NCI-H1436 (cell line): ENCODE results near the gene RNF225.
"Not testable (repeated sequence)": the region's sequence is repeated elsewhere in the genome, so short reads cannot be mapped to it uniquely, and the experiment has no call there.

Experiments
- DNase-seq: peaks from one replicate; lab custom pipeline; 2025; lab: John Stamatoyannopoulos, UW

The RNF225 gene

DNA sequence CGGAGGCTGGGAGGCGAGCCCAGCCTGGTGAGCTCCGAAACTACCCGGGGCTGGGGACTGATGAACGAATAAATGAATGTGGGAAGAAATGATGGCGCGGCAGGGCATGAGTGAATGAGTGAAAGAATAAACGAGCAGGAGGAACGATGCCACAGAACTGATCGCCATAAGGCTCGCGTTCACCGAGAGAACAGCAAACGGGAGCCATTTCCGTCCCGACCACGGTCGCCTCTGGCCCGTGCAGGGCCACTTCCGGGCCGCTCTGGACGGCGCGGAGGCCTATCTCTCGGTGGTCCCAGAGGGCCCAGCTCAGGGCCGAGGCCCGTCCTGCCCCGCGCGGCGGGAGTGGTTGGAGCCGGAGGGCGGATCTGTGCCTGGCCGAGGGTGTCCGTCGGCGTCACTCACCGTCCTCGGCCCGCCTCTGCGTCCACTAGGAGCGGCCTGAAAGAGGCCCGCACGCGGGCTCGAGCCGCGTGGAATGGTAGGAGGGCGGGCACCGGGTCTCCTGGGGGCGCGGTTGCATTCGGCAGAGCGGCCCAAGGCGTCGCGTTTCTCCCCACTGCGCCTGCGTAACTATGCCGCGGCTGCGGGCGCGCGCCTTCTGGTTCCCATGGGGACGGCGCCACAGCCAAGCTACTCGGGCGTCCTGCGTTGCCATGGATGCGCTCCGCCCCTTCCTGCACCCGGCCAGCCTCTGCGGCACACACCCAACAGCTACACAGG lies 33.0 kb upstream of the RNF225 start, which contains the start of gene ZNF497:
Gene ZNF497 (minus strand): TSS at position 480 of the 723 bp plus-strand sequence. CDS start 5,116 bp downstream, outside the sequence.
- peak; percentile 98 for DNase-seq

DNA sequence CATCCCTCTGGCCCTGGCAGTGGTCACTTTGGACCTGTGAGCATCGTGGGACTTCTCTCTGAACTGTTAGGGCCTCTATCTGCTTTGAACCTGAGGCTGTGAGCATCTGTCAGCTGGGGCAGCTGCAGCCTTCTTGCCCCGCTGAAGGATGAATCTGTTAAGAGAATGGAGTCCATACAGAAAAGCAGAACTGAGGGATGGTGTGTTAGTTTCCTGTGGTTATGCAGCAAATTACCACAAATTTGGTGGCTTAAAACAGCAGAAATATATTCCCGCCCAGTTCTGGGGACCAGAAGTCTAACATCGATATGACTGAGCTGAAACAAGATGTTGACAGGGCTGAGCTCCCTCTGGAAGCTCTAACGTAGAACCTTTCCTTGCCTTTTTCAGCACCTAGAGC lies 31.3 kb upstream of the RNF225 start:
- no peak for DNase-seq

DNA sequence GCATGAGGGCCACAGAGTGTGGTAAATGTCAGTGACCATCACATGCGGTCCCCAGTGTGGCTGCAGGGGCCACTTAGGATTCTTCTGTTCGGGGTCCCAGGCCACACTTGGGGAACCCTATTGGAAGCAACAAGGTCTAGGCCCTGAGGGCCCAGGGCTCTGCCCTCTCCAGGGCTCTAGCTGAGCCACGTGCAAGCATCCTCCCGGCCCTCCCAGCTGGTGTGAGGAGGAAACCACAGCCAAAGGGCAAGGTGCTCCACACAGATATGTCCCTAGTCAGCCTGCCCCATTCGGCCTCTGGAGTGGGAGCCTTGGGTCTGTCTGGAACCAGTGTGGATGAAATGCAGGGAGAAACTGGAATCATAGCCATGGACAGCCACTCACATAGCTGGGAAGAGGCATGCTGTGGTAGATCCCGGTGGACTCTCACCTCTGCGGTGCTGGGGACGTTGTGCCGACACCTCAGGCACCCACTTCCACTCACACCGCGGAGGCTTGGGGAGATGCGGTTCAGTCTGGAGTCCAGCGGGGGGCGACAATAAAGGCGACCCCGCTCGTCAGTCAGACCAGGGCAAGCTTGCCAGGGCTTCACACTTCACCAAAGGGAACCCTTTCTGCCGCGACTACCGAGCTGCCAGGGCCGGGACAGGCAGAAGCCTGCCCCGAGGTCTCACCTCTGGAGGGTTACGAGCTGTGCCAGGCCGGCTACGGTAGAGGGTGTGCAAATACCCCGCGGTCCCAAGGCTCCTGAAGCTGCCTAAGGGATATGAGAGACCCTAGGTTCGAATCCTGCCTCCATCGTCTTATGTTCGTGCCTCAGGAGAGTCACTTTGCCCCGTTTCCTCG lies 28.6 kb upstream of the RNF225 start:
- DNase-seq, result no peak

DNA sequence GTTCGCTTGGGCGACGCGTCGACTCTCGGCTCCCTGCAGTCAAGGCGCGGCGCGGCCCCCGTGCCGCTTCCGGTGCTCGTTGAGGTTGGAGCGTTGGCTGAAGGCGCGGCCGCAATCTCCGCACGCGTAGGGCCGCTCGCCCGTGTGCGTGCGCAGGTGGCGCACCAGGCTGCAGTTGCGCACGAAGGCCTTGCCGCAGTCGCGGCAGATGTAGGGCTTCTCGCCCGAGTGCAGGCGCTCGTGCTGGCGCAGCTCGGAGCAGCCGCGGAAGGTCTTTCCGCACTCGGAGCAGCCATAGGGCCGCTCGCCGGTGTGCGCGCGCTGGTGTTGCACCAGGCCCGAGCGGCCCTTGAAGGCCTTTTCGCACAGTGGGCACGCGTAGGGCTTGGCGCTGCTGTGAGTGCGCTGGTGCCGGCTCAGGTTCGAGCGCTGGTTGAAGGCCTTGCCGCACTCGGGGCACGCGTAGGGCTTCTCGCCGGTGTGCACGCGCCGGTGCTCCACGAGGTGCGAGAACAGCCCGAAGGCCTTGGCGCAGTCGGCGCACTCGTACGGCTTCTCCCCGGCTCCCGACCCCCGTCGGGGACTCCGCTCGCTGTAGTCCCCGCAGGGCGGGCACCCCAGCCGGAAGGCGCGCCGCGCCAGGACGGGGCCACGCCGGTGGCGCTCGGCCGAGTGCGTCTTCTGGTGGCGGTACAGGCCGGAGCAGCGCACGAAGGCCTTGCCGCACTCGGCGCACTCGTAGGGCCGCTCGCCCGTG lies 27.6 kb upstream of the RNF225 start:
- DNase-seq, result no peak

DNA sequence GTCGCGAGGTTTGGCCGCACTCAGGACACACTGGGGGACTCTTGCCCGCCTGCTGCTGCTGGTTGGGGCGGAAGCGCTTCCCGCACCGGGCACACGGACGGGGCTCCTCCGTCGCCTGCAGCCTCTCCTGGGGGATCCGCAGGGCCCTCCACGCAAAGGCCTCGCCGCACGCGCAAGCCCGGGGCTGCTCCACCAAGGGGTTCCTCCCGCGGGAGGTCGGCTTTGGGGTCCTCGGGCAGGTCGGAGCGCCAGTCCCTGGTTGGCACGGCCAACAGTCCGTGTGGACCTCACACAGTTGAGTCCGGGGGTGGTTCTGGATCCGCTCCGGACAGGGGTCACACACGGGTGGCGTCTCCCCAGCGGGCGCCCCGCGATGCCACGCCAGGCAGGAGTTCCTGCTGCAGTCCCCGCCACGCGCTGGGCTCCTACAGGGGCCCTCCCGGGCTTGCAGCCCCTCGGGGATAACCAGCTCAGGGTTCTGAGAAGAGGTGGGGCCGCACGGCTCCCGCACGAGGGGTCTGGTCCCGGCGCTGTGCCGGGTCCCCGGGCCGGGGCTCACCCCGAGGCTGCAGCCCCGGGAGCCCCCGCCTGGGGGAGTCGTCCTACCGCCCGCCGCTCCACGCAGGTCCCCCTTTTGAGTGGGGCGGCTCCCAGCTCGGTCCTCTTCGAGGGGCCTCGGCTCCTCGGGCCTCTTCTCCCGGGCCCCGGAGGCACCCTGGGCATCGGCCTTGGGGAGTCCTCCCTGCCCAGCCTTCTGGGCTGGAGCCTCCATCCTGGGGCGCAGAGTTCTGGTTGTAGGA lies 26.7 kb upstream of the RNF225 start:
- DNase-seq, result no peak

DNA sequence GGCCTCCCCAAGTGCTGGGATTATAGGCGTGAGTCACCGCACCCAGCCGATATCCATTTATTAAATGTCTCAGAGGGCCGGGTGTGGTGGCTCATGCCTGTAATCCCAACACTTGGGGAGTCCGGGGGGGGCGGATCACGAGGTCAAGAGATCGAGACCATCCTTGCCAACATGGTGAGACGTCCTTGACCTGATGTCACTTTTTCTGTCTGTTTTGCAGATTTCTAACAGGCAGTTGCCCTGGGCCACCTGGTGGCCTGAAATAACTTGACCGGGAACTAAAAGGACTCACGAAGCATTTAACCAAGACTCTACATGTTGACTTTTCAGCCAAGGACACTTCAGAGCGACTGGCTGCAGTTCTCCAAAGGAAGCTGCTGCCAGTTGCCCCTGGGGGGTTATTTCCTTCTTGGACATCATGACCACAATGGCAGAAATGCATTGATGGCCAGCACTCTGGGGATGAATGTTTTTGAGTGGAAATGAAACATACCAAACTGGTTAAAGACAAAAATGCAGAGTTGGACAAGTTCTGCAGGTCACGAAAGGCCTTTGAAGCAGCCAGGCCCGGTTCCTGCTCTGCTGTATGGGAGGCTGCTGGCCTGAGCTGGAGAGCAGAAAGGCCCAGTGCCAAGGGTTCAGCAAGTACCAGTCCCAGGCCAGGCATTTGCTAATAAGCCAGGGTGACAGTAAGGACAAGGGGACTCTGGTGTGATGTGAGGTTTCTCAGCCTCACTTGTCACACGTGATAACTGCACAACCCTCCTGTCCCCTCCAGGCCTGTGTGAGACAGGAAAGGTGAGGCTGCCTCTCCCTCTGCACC lies 22.9 kb upstream of the RNF225 start:
- no peak for DNase-seq

DNA sequence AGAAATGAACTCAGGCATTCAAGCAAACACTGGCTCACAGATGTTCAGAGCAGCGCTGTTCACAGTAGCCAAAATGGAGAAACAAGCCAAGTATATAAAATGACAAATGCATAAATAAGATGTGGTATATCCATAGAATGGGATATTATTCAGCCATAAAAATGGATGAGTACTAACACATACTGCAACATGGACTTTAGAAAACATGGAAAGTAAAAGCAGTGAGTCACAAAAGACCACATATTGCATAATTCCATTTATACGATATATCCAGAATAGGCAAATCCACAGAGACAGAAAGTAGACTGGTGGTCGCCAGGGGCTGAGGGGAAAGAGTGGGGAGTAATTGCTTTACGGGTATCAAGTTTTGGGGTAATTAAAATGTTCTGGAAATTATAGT lies 21.3 kb upstream of the RNF225 start:
- DNase-seq, result no peak

DNA sequence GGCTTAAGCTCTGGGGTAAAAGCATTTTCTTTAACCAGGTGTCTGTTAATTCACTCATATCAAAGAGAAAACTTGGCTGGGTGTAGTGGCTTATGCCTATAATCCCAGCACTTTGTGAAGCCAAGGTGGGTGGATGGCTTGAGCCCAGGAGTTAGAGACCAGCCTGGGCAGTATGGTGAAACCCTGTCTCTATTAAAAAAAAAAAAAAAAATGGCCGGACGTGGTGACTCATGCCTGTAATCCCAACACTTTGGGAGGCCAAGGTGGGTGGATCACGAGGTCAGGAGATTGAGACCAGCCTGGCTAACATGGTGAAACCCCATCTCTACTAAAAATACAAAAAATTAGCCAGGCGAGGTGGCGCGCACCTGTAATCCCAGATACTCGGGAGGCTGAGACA lies 18.7 kb upstream of the RNF225 start:
- not testable (repeated sequence) for DNase-seq

DNA sequence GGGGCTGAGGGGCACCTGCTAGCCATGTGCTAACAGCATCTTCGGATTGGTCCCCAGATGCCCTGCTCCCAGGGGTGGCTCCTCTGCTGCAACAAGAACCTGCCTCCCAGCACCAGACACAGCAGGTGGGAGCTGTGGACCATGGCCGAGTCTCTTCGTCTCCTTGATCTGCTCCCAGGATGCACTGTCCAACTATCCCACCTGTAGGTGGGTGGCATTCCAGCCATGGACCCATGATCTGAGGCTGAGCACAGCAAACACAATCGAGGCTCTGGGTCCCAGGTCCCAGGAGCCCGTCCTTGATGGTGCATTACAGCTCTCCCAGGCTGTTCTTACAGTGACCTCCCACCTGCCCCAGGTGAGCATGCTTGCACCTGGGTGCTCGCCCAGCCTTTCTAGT lies 16.2 kb upstream of the RNF225 start:
- DNase-seq, result no peak

DNA sequence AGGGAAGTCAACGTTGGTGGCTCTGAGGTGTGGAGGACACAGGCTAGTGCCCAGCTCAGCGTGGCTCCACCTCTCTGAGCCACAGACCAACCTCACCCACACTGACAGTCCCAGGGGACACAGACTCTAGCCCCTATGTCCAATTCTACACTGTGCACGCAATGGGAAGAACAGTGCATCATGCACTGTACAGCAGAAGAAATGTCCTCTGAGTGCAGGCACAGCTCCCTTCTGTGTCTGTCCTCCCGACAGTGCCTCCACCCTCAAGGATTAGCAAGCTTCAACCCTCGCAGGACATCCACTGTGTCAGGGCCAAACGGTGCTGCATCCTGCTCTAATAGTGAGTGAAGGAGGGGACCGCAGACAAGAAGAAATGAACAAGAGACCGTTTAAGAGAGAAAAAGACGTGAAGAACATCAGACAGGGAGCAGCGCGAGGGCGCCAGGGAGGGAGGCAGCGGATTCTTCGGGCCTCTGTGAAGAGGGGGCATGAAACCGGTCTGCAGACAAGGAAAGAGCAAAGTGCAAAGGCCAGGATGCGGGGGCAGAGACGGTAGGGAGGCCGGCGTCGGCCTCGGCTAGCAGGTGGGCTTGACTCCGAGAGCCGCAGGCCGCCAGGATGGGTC lies 15.3 kb upstream of the RNF225 start:
- no peak for DNase-seq

DNA sequence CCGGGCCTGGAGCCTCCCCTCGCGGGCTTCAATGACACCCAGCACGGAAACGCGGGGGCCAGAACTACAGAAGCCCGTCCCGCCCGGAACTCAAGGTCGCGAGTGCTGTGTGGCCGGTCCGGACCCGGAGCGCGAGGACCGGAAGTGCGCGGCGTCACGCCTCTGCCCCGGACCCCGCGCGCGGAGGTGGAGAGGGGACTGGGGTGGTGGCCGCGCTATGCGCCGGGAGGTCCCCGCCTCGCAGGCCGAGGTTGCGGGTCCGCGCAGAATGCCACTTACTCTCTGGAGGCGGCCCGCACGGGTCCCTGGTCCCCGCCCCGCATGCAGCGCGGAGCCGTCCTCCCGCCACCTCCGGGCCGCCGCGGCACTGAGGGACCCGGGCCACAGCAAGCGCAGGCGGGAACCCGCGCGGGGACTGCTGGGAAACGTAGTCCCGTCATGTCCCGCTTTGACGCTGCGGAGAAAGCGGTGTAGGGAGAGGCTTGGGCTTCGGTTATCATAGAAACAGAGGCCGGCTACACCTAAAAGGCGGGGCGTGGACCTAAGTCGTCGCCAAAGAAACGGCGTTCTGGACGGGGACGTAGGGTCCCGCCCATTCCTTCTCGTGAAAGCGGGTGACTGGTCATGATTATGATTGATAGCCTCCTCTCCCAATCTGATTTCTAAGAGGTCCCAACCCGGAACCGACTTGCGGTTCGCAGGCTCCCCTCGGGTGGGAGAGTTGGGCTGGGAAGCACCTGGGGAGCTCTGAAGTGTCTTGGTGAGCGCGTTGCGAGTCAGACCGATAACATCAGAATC lies 14.6 kb upstream of the RNF225 start, which contains the start of gene ZNF837:
Gene ZNF837 (minus strand): TSS at position 369 of the 798 bp plus-strand sequence. CDS start 11,698 bp downstream, outside the sequence.
- peak; percentile 100 for DNase-seq

DNA sequence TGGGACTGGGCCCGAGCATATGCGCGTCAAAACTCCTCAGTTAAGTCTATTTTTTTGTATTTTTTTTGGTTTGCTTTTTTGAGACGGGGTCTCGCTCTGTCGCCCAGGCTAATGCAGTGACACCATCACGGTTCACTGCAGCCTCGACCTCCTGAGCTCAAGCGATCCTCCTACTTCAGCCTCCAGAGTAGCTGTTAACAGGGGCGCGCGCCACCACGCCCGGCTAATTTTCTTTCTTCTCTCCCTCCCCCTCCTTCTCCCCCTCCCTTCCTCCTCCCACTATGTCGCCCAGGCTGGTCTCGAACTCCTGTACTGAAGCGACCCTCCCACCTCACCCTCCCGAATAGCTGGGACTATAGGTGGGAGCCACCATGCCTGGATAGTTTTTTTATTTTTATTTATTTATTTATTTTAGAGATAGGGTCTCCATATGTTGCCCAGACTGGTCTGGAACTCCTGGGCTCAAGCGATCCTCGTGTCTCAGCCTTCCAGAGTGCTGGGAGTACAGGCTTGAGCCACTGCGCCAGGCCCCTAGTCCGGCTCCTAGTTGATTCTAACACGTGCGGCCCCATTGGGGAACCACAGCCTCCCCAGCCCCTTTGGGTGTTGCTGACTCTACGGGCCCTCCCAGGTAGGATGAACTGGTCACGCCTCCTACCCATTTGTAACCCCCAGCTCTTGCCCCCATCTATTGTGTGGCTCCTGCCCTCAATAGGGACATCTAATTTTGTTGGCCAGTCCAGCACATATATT lies 13.8 kb upstream of the RNF225 start:
- DNase-seq, result no peak

DNA sequence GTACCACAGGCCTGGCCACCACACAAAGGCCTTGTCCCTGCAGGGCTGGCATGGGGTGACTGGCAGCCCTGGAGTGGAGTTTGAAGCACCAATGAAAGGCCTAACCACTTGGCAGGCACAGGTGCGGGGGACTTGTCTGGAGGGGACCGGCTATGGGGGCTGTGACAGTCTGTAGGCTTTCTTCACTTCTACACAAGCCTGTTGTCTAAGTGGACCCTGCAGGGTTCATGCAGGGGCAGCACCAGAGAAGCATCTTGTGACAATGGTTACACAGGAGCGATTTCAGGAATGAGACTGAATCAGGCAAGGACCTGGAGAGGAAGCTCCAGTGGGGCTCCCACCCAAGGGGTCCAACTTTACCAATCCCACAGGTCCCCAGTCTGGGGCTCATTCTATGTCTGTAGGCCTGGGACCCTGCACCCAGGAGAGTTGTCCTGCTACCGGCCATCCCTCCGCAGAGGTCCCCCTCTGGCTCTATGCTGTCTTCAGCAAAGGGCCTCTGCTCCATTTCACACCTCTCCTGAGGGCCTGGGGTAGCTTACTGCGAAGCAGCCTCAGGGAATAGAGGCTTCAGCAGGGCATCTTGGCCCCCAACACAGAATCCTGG lies 12.4 kb upstream of the RNF225 start:
- no peak for DNase-seq

DNA sequence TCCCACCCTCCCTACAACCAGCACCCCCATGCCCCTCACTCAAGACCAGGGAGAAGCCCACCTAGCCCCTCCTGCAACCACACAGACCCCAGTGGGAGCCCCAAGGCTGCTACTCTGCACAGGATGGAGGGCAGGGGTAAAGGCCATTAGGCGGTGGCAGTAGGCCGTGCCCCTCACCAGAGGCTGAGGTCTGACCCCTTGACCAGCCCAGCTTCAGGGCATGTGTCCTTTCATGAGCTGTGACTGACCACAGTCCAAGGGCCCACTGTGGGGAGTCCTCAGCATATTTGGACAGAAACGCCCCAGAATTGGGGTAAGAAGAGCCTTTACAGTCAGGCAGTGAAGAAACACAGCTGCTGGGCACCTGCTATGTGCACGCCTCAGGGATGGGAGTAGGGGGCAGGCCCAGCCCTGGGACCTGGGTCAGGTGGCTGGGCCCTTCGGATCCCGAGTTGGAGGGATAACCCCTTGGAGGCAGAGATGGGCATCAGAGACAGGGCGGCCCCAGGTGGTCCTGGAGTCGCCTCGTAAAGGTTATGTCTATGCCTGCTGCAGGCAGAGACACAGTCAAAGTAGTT lies 10.1 kb upstream of the RNF225 start:
- DNase-seq, result no peak

DNA sequence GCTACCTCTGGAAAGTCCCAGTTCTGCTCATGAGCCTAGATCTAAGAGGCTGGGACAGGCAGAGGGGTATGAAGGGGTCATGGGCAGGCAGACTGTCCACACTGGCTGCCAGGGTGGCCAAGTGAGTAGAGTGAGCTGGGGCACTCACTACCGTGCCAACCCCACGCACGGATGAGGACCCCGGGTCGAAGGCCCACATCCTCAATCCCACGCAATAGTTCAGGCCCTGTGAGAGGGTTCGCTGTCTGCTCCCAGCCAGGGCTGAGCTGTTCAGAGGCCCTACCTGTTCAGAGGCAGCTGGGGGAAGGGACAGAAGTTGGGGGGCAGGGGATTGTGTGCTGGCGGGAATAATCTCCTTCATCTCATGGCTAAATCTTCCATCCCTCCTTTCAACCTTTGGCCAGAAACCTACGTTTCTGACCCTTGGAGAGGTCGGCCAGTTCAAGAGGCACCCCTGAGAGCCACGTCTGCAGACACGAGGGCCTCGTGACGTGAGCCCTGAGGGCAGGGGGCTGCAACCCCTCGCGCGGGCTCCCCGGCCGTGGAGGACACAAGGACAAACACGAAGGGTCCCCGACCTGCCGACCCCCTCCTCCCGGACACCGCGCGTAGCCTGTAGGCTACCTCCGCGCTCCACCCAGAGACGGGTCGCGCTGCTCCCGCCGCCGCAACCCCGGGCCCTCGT lies 9.4 kb upstream of the RNF225 start:
- DNase-seq, result no peak

DNA sequence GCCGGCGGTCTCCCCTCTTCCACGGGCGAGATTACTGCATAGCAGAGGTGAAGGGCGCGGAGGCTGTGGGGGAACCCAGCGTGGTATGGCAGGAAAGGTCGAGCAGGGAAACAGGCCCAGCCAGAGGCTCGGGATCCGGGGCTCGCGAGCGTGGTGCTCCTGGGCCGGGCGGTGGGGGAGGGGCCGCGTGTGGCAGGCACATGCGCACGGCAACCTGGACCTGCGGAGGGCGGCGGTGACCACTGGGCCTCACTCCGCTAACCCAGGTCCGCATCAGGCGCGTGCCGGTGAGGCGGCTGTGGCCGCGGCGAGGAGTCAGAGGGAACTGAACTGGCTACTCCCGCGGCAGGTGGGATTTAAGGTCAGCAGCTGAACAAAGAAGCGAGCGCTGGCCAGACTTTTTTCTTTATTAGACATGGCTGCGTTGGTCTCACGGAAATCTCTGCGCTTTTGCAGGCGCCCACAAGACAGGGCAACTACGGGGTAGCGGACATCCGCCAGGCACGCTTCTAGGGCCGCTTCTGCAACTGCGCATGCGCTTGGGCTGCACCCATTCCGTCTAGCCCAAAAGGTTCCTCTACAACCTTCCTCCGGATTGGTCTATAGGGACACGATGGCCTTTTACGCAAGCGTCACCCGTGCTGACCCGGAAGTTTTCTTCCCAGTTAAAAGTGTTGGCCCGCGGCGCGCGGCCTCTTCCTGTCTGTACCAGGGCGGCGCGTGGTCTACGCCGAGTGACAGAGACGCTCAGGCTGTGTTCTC lies 8.7 kb upstream of the RNF225 start, which contains the start of gene RPS5:
Gene RPS5 (plus strand): TSS at position 694 of the 762 bp plus-strand sequence. CDS start 869 bp downstream, outside the sequence.
- peak; percentile 100 for DNase-seq
